Right renal cortex interstitium (tissue), 3 donors: ENCODE results near the gene SH2D6. TPM values are rescaled to one million over a fixed set of nuclear protein-coding genes. Genes with fewer than 3 reads are reported as not detected.
"Not testable (repeated sequence)": the region's sequence is repeated elsewhere in the genome, so short reads cannot be mapped to it uniquely, and the experiment has no call there.

Experiments
- DNase-seq, 3 donors: peaks; one replicate each; pipeline ENCODE4 v3.0.0-alpha.2; 2013; ENCODE audit warnings: low read depth in 3 of 3, low spot score in 2 of 3
- polyA plus RNA-seq, 3 donors: library from polyadenylated mRNA; unstranded; fragments of 120-200 nt; gene quantifications; one replicate each; pipeline ENCODE4 v1.2.1, GENCODE V29; 2013; ENCODE audit not compliant: insufficient read length in 3 of 3

Gene SH2D6
- polyA plus RNA-seq = under 1 TPM; 0.50 to 0.83 (median 0.82) TPM

DNA sequence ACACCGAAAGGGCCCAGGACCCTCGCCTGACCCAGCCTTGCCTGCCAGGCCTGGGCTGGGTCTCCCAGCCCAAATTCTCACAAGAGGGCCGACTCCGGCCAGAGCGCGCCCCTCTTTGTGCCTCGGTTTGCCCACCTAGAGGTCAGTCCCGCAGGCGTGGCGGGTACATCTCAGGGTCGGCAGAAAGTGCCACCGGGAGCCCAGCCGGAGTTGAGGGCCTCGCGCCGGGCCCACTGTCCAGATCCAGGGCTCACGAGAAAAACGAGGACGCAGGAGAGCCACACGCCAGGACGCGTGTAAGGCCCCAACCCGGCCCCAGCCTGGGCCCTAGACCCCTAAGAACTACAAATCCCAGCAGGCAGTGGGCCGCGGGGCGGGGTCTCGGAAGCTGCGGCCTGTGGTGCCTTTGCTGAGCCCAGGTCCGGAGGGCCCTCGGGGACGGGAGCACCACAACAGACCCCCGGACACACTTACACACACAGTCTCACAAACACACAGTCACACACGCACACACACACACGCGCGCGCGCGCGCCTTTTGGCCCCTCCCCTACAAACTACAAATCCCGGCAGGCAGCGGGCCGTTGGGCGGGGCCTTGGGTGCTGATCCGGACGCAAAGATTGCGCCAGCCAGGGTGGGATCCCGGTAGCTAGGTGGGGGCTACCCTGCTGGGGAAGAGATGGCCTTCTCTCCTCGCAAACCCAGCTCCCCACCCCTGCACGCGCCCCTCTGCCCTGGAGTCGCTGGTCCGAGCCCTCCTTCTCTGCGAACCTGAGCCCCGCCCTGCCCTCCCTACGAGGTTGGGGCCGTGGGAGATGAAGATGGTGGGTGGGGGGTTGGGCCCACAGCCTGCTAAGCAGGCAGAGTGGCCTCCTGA is at the start of gene SH2D6:
Gene SH2D6, plus strand, starts transcription at position 583 of the 877 bp plus-strand sequence. CDS start 10,752 bp downstream, outside the sequence.
- DNase-seq = no peak

- no peak for DNase-seq
These were observed 49.6 kb upstream of the SH2D6 start for GRCh38 chr2:85368921-85369320.

DNA sequence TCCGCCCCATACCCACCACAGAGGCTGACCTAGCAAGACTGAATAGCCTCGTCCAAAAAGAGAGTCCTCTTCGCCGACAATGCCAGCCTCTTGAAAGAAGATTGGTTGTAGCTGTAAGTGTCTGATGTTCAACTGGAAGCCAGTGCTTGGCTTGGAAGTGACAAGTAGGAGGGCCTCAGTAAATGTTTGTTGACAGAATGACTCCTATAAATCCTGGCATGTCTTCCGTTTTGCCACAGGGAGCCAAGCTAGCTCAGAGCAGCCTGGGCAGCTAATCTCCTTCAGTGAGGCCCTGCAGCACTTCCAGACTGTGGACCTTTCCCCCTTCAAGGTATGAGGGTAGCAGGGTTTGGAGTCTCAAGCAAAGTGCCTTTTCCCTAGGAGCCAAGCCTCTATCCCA is 49.0 kb upstream of the SH2D6 start:
- DNase-seq = no peak

DNA sequence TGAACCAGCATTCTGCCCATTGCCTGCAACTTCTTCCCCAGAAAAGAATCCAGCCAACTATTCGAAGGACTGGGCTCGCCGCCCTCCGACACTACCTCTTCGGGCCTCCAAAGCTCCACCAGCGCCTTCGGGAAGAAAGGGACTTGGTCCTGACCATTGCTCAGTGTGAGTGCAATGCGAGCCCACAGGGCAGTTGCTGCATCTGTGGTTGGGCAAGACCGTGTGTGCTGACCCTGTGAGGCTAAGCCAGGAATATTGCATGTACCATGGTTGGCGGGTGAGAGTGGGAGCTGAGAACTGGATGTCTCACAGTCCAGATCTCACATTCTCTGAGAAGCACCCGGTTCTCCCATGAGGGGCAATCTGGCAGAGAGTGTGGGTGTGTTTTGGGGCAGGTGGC is 47.5 kb upstream of the SH2D6 start:
- no peak for DNase-seq

- DNase-seq = no peak
These were observed 42.0 kb upstream of the SH2D6 start for GRCh38 chr2:85376291-85377065.

- DNase-seq = no peak
These were observed 41.4 kb upstream of the SH2D6 start for GRCh38 chr2:85377083-85377482.

DNA sequence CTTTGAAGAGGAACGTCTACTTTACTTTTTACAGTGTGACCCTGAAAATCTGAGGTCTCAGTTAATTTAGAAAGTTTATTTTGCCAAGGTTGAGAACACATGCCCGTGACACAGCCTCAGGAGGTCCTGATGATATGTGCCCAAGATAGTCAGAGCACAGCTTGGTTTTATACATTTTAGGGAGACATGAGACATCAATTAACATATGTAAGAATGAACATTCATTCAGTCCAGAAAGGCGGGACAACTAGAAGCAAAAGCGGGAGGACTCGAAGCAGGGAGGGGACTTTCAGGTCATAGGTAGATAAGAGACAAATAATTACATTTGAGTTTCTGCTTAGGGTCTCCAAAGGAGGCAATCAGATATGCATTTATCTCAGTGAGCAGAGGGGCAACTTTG is 40.3 kb upstream of the SH2D6 start:
- DNase-seq = no peak

DNA sequence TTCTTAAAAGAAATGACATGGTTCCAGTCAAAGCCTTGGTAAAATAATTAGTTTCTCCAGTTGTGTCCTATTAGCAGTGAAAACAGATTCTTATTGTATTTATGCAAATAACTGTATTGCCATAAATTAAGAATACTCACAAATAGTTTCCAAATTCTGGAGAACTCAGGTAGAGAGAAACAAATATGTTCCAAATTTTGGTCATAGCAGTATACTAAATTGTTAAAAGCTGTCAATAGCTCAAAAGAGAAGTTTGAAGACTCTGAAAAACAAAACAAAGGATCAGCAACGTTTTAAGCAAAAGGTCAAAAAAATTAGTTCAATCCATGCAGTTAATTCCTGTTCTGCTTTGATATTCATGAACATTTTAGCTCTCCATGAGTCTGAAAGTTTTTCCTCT is 38.5 kb upstream of the SH2D6 start:
- DNase-seq = no peak

- DNase-seq = not testable (repeated sequence)
These were observed 35.4 kb upstream of the SH2D6 start for GRCh38 chr2:85383151-85383550.

GRCh38 chr2:85383850-85384249 is 34.7 kb upstream of the SH2D6 start:
- no peak for DNase-seq

DNA sequence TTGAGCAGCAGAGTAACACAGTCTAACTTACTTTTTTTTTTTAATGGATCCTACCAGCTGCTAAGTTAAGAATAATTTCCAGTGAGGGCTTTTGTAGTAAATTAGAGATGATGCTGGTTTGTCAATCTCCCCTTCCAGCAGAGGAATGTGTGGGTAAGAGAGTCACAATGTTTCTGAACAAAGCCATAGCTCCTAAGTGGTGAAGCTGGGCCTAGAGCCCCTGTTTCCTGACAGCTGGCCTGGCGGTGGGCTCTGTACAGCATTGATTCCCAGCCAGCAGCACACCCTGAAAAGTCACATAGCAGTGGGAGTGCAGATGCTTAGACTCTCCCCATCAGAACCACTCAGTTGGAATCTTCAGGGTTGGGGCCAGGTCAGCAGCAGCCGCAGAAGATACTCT is 32.8 kb upstream of the SH2D6 start:
- no peak for DNase-seq

- no peak for DNase-seq
These were observed 30.8 kb upstream of the SH2D6 start for GRCh38 chr2:85387754-85388153.

DNA sequence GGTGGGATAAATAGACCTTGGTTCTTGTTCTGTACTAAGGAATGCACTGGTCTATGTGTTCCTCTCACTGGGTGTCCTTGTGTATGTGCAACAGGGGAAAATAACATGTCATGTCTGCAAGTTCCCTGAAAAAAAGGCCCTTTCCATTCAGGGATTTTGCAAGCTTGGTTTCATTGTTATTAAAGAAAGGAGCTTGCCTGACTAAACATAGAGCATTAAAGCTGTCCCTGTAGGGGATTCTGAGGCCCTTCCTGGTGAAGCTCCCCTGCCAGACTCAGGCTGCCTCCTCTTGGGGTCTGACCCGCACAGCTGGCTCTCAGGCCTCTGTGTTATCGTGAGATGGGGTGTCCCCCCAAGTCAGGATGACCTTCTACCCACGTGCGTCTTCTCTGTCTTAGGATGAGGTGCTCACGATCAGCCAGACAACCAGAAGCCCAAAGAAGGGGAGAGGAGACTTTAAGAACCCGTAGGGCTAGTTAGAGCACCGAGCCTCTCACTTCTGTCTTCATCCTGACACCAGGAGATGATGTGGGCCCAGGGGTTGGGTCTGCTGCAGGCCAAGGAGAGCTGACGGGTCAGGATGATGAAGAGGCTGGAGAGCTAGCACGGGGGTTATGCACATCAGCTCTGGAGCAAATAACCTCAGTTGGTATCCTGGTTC is 29.5 kb upstream of the SH2D6 start:
- DNase-seq = no peak

DNA sequence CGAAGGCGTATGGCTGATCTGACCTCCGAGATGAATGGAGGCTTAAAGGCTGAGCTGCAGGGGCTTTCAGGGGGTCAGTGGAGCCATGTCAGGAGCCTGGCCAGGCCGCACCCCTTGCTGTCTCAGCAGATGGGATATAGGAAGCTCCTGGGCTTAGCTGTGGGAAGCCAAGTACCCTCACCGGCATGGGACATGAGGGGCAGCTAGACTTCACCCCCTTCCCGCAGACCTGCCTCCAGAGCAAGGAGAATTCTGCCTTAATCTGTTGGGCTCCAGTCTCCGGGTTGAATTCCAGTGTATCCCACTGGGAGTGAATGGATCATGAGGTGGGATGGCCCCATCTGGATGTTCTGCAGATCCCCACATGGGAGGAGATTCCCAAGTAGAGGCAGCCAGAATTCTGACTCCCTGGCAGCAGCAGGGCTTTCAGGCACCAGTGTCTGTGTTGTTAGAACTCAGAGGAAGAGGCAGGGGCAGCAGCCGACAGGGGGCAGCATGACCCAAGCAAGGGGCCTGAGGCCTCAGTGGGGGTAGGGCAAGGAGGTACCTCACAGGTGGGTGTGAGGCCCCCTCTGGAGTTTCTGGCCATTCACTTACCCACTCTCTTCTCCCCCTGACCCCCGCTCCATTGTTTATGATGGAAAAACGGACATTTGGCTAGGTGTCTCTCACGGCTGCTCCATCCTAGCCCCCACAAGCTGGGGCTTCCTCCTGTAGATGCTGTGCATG is 27.4 kb upstream of the SH2D6 start:
- DNase-seq = no peak

DNA sequence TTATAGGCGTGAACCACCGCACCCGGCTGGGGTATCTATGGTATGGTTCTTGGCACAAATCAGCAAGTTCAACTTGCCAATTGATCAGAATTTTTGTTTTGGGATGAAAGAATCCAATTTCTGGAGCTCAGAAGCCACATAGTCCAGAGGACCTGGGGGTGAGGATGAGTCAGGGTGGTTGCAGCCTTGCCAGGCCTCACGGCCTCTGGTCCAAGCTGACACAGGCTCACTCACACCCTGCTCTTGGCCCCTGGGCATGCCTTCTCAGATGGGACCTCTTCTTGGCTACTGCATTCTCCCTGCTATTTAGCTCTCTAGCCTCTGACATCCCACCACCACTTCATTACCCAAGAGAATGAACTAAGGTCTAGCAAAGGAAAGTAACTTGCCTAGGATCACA is 24.7 kb upstream of the SH2D6 start:
- no peak for DNase-seq

DNA sequence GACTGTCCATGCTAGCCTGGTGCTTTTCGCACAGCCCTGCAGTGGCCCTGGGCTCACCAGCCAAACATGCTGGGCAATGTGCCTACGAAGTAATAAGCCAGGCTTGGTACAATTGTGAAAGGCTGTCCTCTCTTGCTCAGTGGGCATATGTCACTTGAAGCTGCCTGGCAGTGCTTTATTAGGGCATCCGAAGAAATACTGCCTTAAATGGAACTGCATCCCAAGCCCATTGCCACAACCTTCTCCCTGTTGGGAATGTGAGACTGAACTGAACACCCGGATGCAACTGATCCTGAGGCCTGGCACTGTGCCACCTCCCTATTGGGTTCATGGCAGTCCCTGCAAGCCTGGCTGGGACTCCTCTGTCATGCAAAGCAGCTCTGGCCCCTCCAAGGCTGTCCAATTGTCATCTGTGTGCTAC is 24.2 kb upstream of the SH2D6 start:
- no peak for DNase-seq

DNA sequence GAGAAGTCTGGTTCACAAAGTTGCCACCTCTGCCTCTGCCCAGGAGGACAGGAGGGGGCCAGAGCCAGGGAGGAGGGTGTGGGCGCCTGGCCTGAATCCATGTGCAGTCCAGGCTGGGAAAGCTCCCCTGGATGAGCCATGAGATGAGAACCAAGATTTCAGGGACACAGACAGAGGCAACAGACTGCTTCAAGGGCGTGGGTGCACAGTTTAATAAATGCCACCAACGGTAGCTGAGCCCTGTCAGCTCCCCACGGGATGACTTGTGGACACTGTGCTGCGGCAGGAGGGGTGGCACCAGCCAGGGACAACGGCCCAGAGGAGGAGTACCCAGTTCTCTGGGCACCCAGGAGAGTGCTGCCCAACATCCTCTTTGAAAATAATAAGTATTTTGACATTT is 23.5 kb upstream of the SH2D6 start:
- DNase-seq = no peak

GRCh38 chr2:85395912-85396475 is 22.5 kb upstream of the SH2D6 start:
- no peak for DNase-seq

DNA sequence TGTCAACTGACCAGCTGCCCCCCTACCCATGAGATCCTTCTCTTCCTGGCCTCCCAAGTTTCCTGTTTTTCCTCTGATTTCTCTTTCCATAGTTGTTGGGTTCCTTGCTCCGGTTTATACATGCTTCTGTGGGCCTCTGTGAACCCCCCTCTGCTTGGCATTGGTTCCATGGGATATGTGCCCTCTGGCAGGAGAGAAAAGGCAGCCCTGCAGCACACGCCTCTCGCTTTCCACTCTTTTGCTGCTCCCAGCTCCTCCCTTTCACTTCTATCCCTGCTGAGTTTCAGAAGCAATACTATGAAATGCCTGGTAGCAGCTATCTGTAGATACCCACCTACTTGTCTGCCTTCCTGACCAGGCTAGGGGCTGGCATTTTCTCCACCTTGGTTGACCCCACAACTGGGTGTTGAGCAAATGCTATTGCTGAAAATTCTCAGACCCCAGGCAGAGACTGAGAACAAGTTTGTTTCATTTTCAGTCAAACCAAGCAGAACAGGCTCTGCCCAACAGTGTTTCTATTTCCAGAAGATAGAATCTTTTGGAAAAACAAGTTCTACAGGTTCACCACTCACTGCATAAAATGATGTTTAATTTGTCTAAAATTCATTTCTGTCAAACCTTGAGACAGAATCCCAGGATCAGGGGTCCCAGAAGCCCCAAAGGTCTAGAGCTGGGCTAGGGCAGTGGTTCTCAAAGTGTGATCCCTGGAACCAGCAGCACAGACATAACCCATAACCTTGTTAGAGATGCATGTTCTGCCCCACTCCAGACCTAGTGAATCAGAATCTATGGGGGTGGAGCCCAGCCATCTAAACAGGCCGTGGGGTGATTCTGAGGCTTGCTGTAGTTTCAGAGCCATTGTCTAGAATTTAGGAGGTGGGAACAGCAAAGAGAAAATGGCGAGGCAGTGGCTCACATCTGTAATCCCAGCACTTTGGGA is 21.7 kb upstream of the SH2D6 start:
- DNase-seq = no peak
